A673 (cell line): ENCODE results near the gene FAM110C. TPM values are rescaled to one million over a fixed set of nuclear protein-coding genes. Genes with fewer than 3 reads are reported as not detected.

Source experiments
- BruUV-seq: library from RNA; stranded (reverse); fragments of 400-500 nt; replicated peaks from 2 replicates; lab custom pipeline; 2021; lab: Mats Ljungman, UMichigan
- CTCF ChIA-PET: fragments of 300-600 bp; sonication (Branson Sonifier 250); formaldehyde crosslinking; loops from one replicate; lab custom pipeline; 2022; ENCODE audit warnings: antibody characterized with exemption; lab: Charles Lee
- POLR2A ChIA-PET: fragments of 300-600 bp; sonication (Branson Sonifier 250); formaldehyde crosslinking; loops from one replicate; lab custom pipeline; 2022; ENCODE audit warnings: antibody characterized with exemption; ENCODE audit not compliant: low non-redundant PET; lab: Charles Lee
- DNase-seq: peaks from one replicate; pipeline ENCODE4 v3.0.0-alpha.2; 2015; ENCODE audit warnings: low spot score
- H3K27ac ChIP-seq: fragments of 200-600 bp; sonication (generic); 2 replicates; pipeline ENCODE4 v1.5.1; 2016; ENCODE audit warnings: mixed run types, low read depth, mild to moderate bottlenecking, mixed read lengths, antibody characterized with exemption, low read length; ENCODE audit not compliant: poor library complexity, severe bottlenecking
- H3K27me3 ChIP-seq: fragments of 200-600 bp; sonication (generic); replicated peaks from 2 replicates; pipeline ENCODE4 v1.6.1; 2017; ENCODE audit warnings: mixed run types, low read depth, mild to moderate bottlenecking, mixed read lengths, antibody characterized with exemption, low read length; ENCODE audit not compliant: insufficient read depth, poor library complexity
- H3K36me3 ChIP-seq: fragments of 200-600 bp; sonication (generic); 2 replicates; pipeline ENCODE4 v1.6.1; 2016; ENCODE audit warnings: mixed run types, mild to moderate bottlenecking, mixed read lengths, antibody characterized with exemption, low read length; ENCODE audit not compliant: insufficient read depth, poor library complexity, severe bottlenecking
- H3K4me1 ChIP-seq: fragments of 200-600 bp; sonication (generic); 2 replicates; pipeline ENCODE4 v1.6.1; 2017; ENCODE audit warnings: mixed run types, mild to moderate bottlenecking, mixed read lengths, antibody characterized with exemption, low read length; ENCODE audit not compliant: insufficient read depth, poor library complexity, severe bottlenecking
- H3K4me3 ChIP-seq: fragments of 200-600 bp; sonication (generic); 2 replicates; pipeline ENCODE4 v1.5.1; 2016; ENCODE audit warnings: low read depth, mixed run types, mild to moderate bottlenecking, mixed read lengths, low read length; ENCODE audit not compliant: poor library complexity, severe bottlenecking
- H3K9me3 ChIP-seq: fragments of 200-600 bp; sonication (generic); 2 replicates; pipeline ENCODE4 v1.6.1; 2016; ENCODE audit warnings: mixed run types, low read depth, mild to moderate bottlenecking, mixed read lengths, antibody characterized with exemption, low read length; ENCODE audit not compliant: poor library complexity, severe bottlenecking
- CTCF ChIP-seq: fragments of 300-800, 200-600 bp; sonication (generic); conservative IDR thresholded peaks from 2 replicates; pipeline ENCODE4 v1.5.1; 2017; ENCODE audit warnings: low read depth, mild to moderate bottlenecking, antibody characterized with exemption, low read length, moderate library complexity, mixed read lengths
- EZH2 ChIP-seq: fragments of 200-600 bp; sonication (generic); IDR thresholded peaks from 2 replicates; pipeline ENCODE4 v1.6.1; 2017; ENCODE audit warnings: borderline replicate concordance, low read depth, mild to moderate bottlenecking, mixed read lengths, antibody characterized with exemption, low read length; ENCODE audit not compliant: poor library complexity, severe bottlenecking
- intact Hi-C: fragments of 100-400 bp; cut with micrococcal nuclease; formaldehyde crosslinking; loops from one replicate; pipeline ENCODE4 v1.10.0; 2022; ENCODE audit not compliant: unreplicated experiment
- total RNA-seq: library from RNA; stranded (reverse); gene quantifications from 2 replicates; pipeline ENCODE4 v1.2.3, GENCODE V29; 2021

The FAM110C gene
- total RNA-seq, 1 experiment from 2014 or later = 1.2 TPM

- POLR2A ChIA-PET = no interaction called here
- CTCF ChIA-PET = interaction anchor here (1.0 kb wide), 2 partner anchors 110 to 131 kb away, joined by 3 read pairs; no protein-coding TSS in a partner anchor
- Histone ChIP-seq H3K4me1 (no peaks in the 10 kb centered on the region), H3K4me3 (no peak overlapping the region), H3K27me3 (no peaks in the 10 kb centered on the region), H3K9me3 (no peaks in the 10 kb centered on the region), H3K27ac (no peak overlapping the region), H3K36me3 (no peaks in the 10 kb centered on the region)
- intact Hi-C loops = no loop called here
- no peak for TF ChIP-seq EZH2
- peak; percentile 74 for TF ChIP-seq CTCF
- peak; percentile 70 for DNase-seq
- no TSS peak for BruUV-seq
Observed at GRCh38 chr2:11248-11941, 34.9 kb downstream of the FAM110C start.

GRCh38 chr2:10222-10875 lies 36.0 kb downstream of the FAM110C start:
- DNase-seq = peak; percentile 22
- Histone ChIP-seq H3K27ac (no peak overlapping the region), H3K4me3 (no peak overlapping the region)

More at GRCh38 chr2:10222-10875, 36.0 kb downstream of the FAM110C start:
- ChIA-PET CTCF (no interaction called here), POLR2A (no interaction called here)
- TF ChIP-seq EZH2 = no peak
- no peak for TF ChIP-seq CTCF
- no peaks in the 10 kb centered on the region for H3K27me3 ChIP-seq
- H3K36me3 ChIP-seq = no peaks in the 10 kb centered on the region
- intact Hi-C loops = no loop called here
- H3K9me3 ChIP-seq = no peaks in the 10 kb centered on the region
- H3K4me1 ChIP-seq = no peaks in the 10 kb centered on the region
- BruUV-seq = no TSS peak

Other genes starting within 250 kb of the FAM110C start
- 33.0 and 40.8 TPM in 2 replicates for gene SH3YL1, start 217.5 kb upstream of the FAM110C start, total RNA-seq
- gene ACP1, start 218.4 kb upstream of the FAM110C start, total RNA-seq = 150 and 161 TPM in 2 replicates
- not detected in 2 replicates for gene ALKAL2, start 241.6 kb upstream of the FAM110C start, total RNA-seq